A673 (cell line): ENCODE results near the gene SLC25A21. TPM values are rescaled to one million over a fixed set of nuclear protein-coding genes. Genes with fewer than 3 reads are reported as not detected.
"Not testable (repeated sequence)": the region's sequence is repeated elsewhere in the genome, so short reads cannot be mapped to it uniquely, and the experiment has no call there.

Experiments
- BruUV-seq: library from RNA; stranded (reverse); fragments of 400-500 nt; replicated peaks from 2 replicates; lab custom pipeline; 2021; lab: Mats Ljungman, UMichigan
- CTCF ChIA-PET: fragments of 300-600 bp; sonication (Branson Sonifier 250); formaldehyde crosslinking; loops from one replicate; lab custom pipeline; 2022; ENCODE audit warnings: antibody characterized with exemption; lab: Charles Lee
- POLR2A ChIA-PET: fragments of 300-600 bp; sonication (Branson Sonifier 250); formaldehyde crosslinking; loops from one replicate; lab custom pipeline; 2022; ENCODE audit warnings: antibody characterized with exemption; ENCODE audit not compliant: low non-redundant PET; lab: Charles Lee
- DNase-seq: peaks from one replicate; pipeline ENCODE4 v3.0.0-alpha.2; 2015; ENCODE audit warnings: low spot score
- H3K27ac ChIP-seq: fragments of 200-600 bp; sonication (generic); 2 replicates; pipeline ENCODE4 v1.5.1; 2016; ENCODE audit warnings: mixed run types, low read depth, mild to moderate bottlenecking, mixed read lengths, antibody characterized with exemption, low read length; ENCODE audit not compliant: poor library complexity, severe bottlenecking
- H3K27me3 ChIP-seq: fragments of 200-600 bp; sonication (generic); replicated peaks from 2 replicates; pipeline ENCODE4 v1.6.1; 2017; ENCODE audit warnings: mixed run types, low read depth, mild to moderate bottlenecking, mixed read lengths, antibody characterized with exemption, low read length; ENCODE audit not compliant: insufficient read depth, poor library complexity
- H3K36me3 ChIP-seq: fragments of 200-600 bp; sonication (generic); 2 replicates; pipeline ENCODE4 v1.6.1; 2016; ENCODE audit warnings: mixed run types, mild to moderate bottlenecking, mixed read lengths, antibody characterized with exemption, low read length; ENCODE audit not compliant: insufficient read depth, poor library complexity, severe bottlenecking
- H3K4me1 ChIP-seq: fragments of 200-600 bp; sonication (generic); 2 replicates; pipeline ENCODE4 v1.6.1; 2017; ENCODE audit warnings: mixed run types, mild to moderate bottlenecking, mixed read lengths, antibody characterized with exemption, low read length; ENCODE audit not compliant: insufficient read depth, poor library complexity, severe bottlenecking
- H3K4me3 ChIP-seq: fragments of 200-600 bp; sonication (generic); 2 replicates; pipeline ENCODE4 v1.5.1; 2016; ENCODE audit warnings: low read depth, mixed run types, mild to moderate bottlenecking, mixed read lengths, low read length; ENCODE audit not compliant: poor library complexity, severe bottlenecking
- H3K9me3 ChIP-seq: fragments of 200-600 bp; sonication (generic); 2 replicates; pipeline ENCODE4 v1.6.1; 2016; ENCODE audit warnings: mixed run types, low read depth, mild to moderate bottlenecking, mixed read lengths, antibody characterized with exemption, low read length; ENCODE audit not compliant: poor library complexity, severe bottlenecking
- CTCF ChIP-seq: fragments of 300-800, 200-600 bp; sonication (generic); conservative IDR thresholded peaks from 2 replicates; pipeline ENCODE4 v1.5.1; 2017; ENCODE audit warnings: low read depth, mild to moderate bottlenecking, antibody characterized with exemption, low read length, moderate library complexity, mixed read lengths
- EZH2 ChIP-seq: fragments of 200-600 bp; sonication (generic); IDR thresholded peaks from 2 replicates; pipeline ENCODE4 v1.6.1; 2017; ENCODE audit warnings: borderline replicate concordance, low read depth, mild to moderate bottlenecking, mixed read lengths, antibody characterized with exemption, low read length; ENCODE audit not compliant: poor library complexity, severe bottlenecking
- intact Hi-C: fragments of 100-400 bp; cut with micrococcal nuclease; formaldehyde crosslinking; loops from one replicate; pipeline ENCODE4 v1.10.0; 2022; ENCODE audit not compliant: unreplicated experiment
- total RNA-seq: library from RNA; stranded (reverse); gene quantifications from 2 replicates; pipeline ENCODE4 v1.2.3, GENCODE V29; 2021

Gene SLC25A21
- total RNA-seq, 1 experiment from 2014 or later, result 4.7 TPM

- no peak for DNase-seq
- H3K36me3 ChIP-seq, result no peaks in the 10 kb centered on the region
- H3K27me3 ChIP-seq, result no peaks in the 10 kb centered on the region
- no peaks in the 10 kb centered on the region for H3K9me3 ChIP-seq
- POLR2A ChIA-PET, result interaction anchor here (0.7 kb wide), 1 partner anchor 1157 kb away, joined by 3 read pairs; no protein-coding TSS in a partner anchor
- no peaks in the 10 kb centered on the region for H3K4me1 ChIP-seq
- no TSS peak for BruUV-seq
- no peak overlapping the region for H3K4me3 ChIP-seq
- no peak overlapping the region for H3K27ac ChIP-seq
- intact Hi-C loops, result no loop called here
- TF ChIP-seq EZH2, result no peak
- TF ChIP-seq CTCF, result no peak
- CTCF ChIA-PET, result interaction anchor here (0.6 kb wide), 1 partner anchor 45 kb away, joined by 3 read pairs; no protein-coding TSS in a partner anchor
Measured at GRCh38 chr14:37186865-37187264, 14.5 kb upstream of the SLC25A21 start.

GRCh38 chr14:37185670-37186069 is 13.3 kb upstream of the SLC25A21 start:
- H3K36me3 ChIP-seq, result no peaks in the 10 kb centered on the region
- ChIA-PET CTCF (no interaction called here), POLR2A (no interaction called here)
- intact Hi-C loops, result no loop called here
- no peak overlapping the region for H3K4me3 ChIP-seq
- H3K27ac ChIP-seq, result no peak overlapping the region
- H3K4me1 ChIP-seq, result no peaks in the 10 kb centered on the region
- no peaks in the 10 kb centered on the region for H3K27me3 ChIP-seq
- no peak for DNase-seq
- BruUV-seq, result no TSS peak
- no peak for TF ChIP-seq EZH2
- TF ChIP-seq CTCF, result no peak
- H3K9me3 ChIP-seq, result no peaks in the 10 kb centered on the region

GRCh38 chr14:37184520-37184919 is 12.1 kb upstream of the SLC25A21 start:
- H3K4me1 ChIP-seq, H3K4me3 ChIP-seq, H3K36me3 ChIP-seq, DNase-seq, CTCF ChIA-PET, POLR2A ChIA-PET, H3K27me3 ChIP-seq, intact Hi-C loops, BruUV-seq, H3K9me3 ChIP-seq, H3K27ac ChIP-seq: not testable (repeated sequence)

- no peaks in the 10 kb centered on the region for H3K36me3 ChIP-seq
- CTCF ChIA-PET, result no interaction called here
- H3K27ac ChIP-seq, result no peak overlapping the region
- DNase-seq, result no peak
- no peaks in the 10 kb centered on the region for H3K9me3 ChIP-seq
- POLR2A ChIA-PET, result no interaction called here
- no peak overlapping the region for H3K4me3 ChIP-seq
- no peaks in the 10 kb centered on the region for H3K4me1 ChIP-seq
- H3K27me3 ChIP-seq, result no peaks in the 10 kb centered on the region
- BruUV-seq, result no TSS peak
- TF ChIP-seq CTCF (no peak), EZH2 (no peak)
- intact Hi-C loops, result no loop called here
Measured at GRCh38 chr14:37181441-37181840, 9.0 kb upstream of the SLC25A21 start.

GRCh38 chr14:37180886-37181285 is 8.5 kb upstream of the SLC25A21 start:
- H3K4me1 ChIP-seq, intact Hi-C loops, H3K9me3 ChIP-seq, DNase-seq, H3K4me3 ChIP-seq, BruUV-seq, H3K36me3 ChIP-seq, CTCF ChIA-PET, POLR2A ChIA-PET, H3K27me3 ChIP-seq, H3K27ac ChIP-seq: not testable (repeated sequence)
